H9 (cell line): ENCODE measurements around the gene LYZL6. TPM values are rescaled to one million over a fixed set of nuclear protein-coding genes. Genes with fewer than 3 reads are reported as not detected.

Experiments
- DNase-seq: peaks from one replicate; pipeline ENCODE4 v3.0.0-alpha.2; 2017
- H2AFZ ChIP-seq: one replicate; pipeline ENCODE4 v1.6.1; 2013; ENCODE audit warnings: mild to moderate bottlenecking, low read length, control low read depth, moderate library complexity
- H2AK5ac ChIP-seq: 2 replicates; pipeline ENCODE4 v1.6.1; 2013; ENCODE audit warnings: low read length, control low read depth, mixed read lengths; ENCODE audit not compliant: insufficient read length
- H2BK120ac ChIP-seq: one replicate; pipeline ENCODE4 v1.6.1; 2013; ENCODE audit warnings: low read depth, mild to moderate bottlenecking, low read length, control low read depth, inconsistent platforms; ENCODE audit not compliant: poor library complexity, severe bottlenecking
- H2BK12ac ChIP-seq: 2 replicates; pipeline ENCODE4 v1.6.1; 2013; ENCODE audit warnings: low read length, control low read depth, mixed read lengths, low read depth; ENCODE audit not compliant: insufficient read length
- H2BK15ac ChIP-seq: 2 replicates; pipeline ENCODE4 v1.6.1; 2013; ENCODE audit warnings: low read depth, low read length, control low read depth
- H2BK20ac ChIP-seq: one replicate; pipeline ENCODE4 v1.6.1; 2013; ENCODE audit warnings: low read depth, mild to moderate bottlenecking, low read length, control low read depth, inconsistent platforms; ENCODE audit not compliant: poor library complexity, severe bottlenecking
- H2BK5ac ChIP-seq: 2 replicates; pipeline ENCODE4 v1.6.1; 2013; ENCODE audit warnings: low read length, control low read depth, mixed read lengths; ENCODE audit not compliant: insufficient read length
- H3K14ac ChIP-seq: 2 replicates; pipeline ENCODE4 v1.6.1; 2013; ENCODE audit warnings: low read length, control low read depth; ENCODE audit not compliant: insufficient read depth
- H3K18ac ChIP-seq: 2 replicates; pipeline ENCODE4 v1.6.1; 2013; ENCODE audit warnings: low read depth, mild to moderate bottlenecking, mixed read lengths, low read length, control low read depth; ENCODE audit not compliant: insufficient read length
- H3K23ac ChIP-seq: 2 replicates; pipeline ENCODE4 v1.6.1; 2013; ENCODE audit warnings: low read length, control low read depth, mixed read lengths, low read depth; ENCODE audit not compliant: insufficient read length
- H3K23me2 ChIP-seq: 2 replicates; pipeline ENCODE4 v1.6.1; 2013; ENCODE audit warnings: low read depth, mild to moderate bottlenecking, mixed read lengths, low read length, control low read depth; ENCODE audit not compliant: insufficient read length, poor library complexity, severe bottlenecking
- H3K27ac ChIP-seq: 2 replicates; pipeline ENCODE4 v1.5.1; 2013; ENCODE audit warnings: low read length, control low read depth, mixed read lengths, low read depth; ENCODE audit not compliant: insufficient read length
- H3K27me3 ChIP-seq: 2 replicates; pipeline ENCODE4 v1.6.1; 2013; ENCODE audit warnings: low read length, control low read depth, inconsistent platforms; ENCODE audit not compliant: insufficient read depth
- H3K4ac ChIP-seq: 2 replicates; pipeline ENCODE4 v1.6.1; 2013; ENCODE audit warnings: low read depth, mild to moderate bottlenecking, control low read depth, inconsistent platforms, low read length, moderate library complexity
- H3K4me1 ChIP-seq: 2 replicates; pipeline ENCODE4 v1.6.1; 2013; ENCODE audit warnings: low read length, control low read depth, inconsistent platforms; ENCODE audit not compliant: insufficient read depth
- H3K4me2 ChIP-seq: 2 replicates; pipeline ENCODE4 v1.6.1; 2013; ENCODE audit warnings: low read length, control low read depth, mixed read lengths; ENCODE audit not compliant: insufficient read length, insufficient read depth
- H3K56ac ChIP-seq: 2 replicates; pipeline ENCODE4 v1.6.1; 2013; ENCODE audit warnings: low read depth, mild to moderate bottlenecking, mixed read lengths, low read length, control low read depth; ENCODE audit not compliant: insufficient read length
- H3K79me1 ChIP-seq: 2 replicates; pipeline ENCODE4 v1.6.1; 2013; ENCODE audit warnings: low read depth, mild to moderate bottlenecking, moderate library complexity, low read length, control low read depth, inconsistent platforms; ENCODE audit not compliant: insufficient read depth, poor library complexity, severe bottlenecking
- H3K79me2 ChIP-seq: 2 replicates; pipeline ENCODE4 v1.6.1; 2013; ENCODE audit warnings: low read length, control low read depth, inconsistent platforms; ENCODE audit not compliant: insufficient read depth
- H3K9ac ChIP-seq: 2 replicates; pipeline ENCODE4 v1.6.1; 2013; ENCODE audit warnings: low read length, control low read depth, mixed read lengths; ENCODE audit not compliant: insufficient read length; ENCODE audit errors: extremely low read depth
- H3K9me3 ChIP-seq: one replicate; pipeline ENCODE4 v1.6.1; 2013; ENCODE audit warnings: low read depth, low read length, inconsistent platforms; ENCODE audit not compliant: control insufficient read depth
- H3T11ph ChIP-seq: one replicate; pipeline ENCODE4 v1.6.1; 2013; ENCODE audit warnings: mild to moderate bottlenecking, low read length, control low read depth, inconsistent platforms
- H4K20me1 ChIP-seq: one replicate; pipeline ENCODE4 v1.6.1; 2013; ENCODE audit not compliant: control insufficient read depth, insufficient read length, insufficient read depth
- H4K5ac ChIP-seq: 2 replicates; pipeline ENCODE4 v1.6.1; 2013; ENCODE audit warnings: low read depth, mild to moderate bottlenecking, mixed read lengths, low read length, control low read depth; ENCODE audit not compliant: insufficient read length
- H4K8ac ChIP-seq: replicated peaks from 2 replicates; pipeline ENCODE4 v1.6.1; 2013; ENCODE audit warnings: low read length, control low read depth, mixed read lengths, low read depth; ENCODE audit not compliant: insufficient read length
- H4K91ac ChIP-seq: 2 replicates; pipeline ENCODE4 v1.6.1; 2013; ENCODE audit warnings: low read depth, mild to moderate bottlenecking, moderate library complexity, mixed read lengths, low read length, control low read depth; ENCODE audit not compliant: insufficient read length
- H3K27ac Mint-ChIP-seq, 3 experiments: 2 replicates in 2 of 3; 3 replicates in 1 of 3; pipeline ENCODE4 v1.8.0; 2020 to 2021; ENCODE audit warnings: mixed read lengths in 3 of 3, mild to moderate bottlenecking in 1 of 3, moderate library complexity in 1 of 3
- H3K27me3 Mint-ChIP-seq: 2 replicates; pipeline ENCODE4 v1.8.0; 2021; ENCODE audit warnings: low read depth, mild to moderate bottlenecking, moderate library complexity, mixed read lengths
- H3K36me3 Mint-ChIP-seq, 3 experiments: 2 replicates in 2 of 3; 3 replicates in 1 of 3; pipeline ENCODE4 v1.8.0; 2020 to 2021; ENCODE audit warnings: low read depth in 3 of 3, mixed read lengths in 3 of 3; ENCODE audit not compliant: insufficient read depth in 1 of 3
- H3K4me1 Mint-ChIP-seq, 2 experiments: 2 replicates each; pipeline ENCODE4 v1.8.0; 2020; ENCODE audit warnings: mixed read lengths in 2 of 2
- H3K4me3 Mint-ChIP-seq, 2 experiments: 2 replicates in 1 of 2; 3 replicates in 1 of 2; pipeline ENCODE4 v1.8.0; 2020 to 2021; ENCODE audit warnings: mild to moderate bottlenecking in 2 of 2, mixed read lengths in 2 of 2, moderate library complexity in 1 of 2
- H3K9me3 Mint-ChIP-seq, 2 experiments: 2 replicates in 1 of 2; 3 replicates in 1 of 2; pipeline ENCODE4 v1.8.0; 2020; ENCODE audit warnings: mild to moderate bottlenecking in 2 of 2, mixed read lengths in 2 of 2, moderate library complexity in 1 of 2
- CTCF ChIP-seq: fragments of 200-600 bp; sonication (generic); conservative IDR thresholded peaks from 3 replicates; pipeline ENCODE4 v1.8.0; 2021; ENCODE audit warnings: antibody characterized with exemption, mild to moderate bottlenecking
- WGBS: extraction: QIAGEN DNeasy Blood & Tissue Kit; methylation state at CpG from one replicate; pipeline ENCODE4 v1.1.7; 2013; ENCODE audit warnings: missing lambda C conversion rate, low lambda C conversion rate, mixed read lengths; ENCODE audit not compliant: insufficient read length; ENCODE audit errors: extremely low coverage; 5-methylcytosine and 5-hydroxymethylcytosine counted together
- total RNA-seq: library from RNA; stranded (reverse); gene quantifications from 2 replicates; pipeline ENCODE4 v1.2.1, GENCODE V29; 2021

Gene LYZL6
- total RNA-seq, 1 experiment from 2014 or later = not detected

- Histone ChIP-seq H4K20me1 (no peaks in the 10 kb centered on the region), H4K5ac (no peak overlapping the region), H3K79me1 (no peaks in the 10 kb centered on the region), H3T11ph (no peak overlapping the region), H3K4ac (no peak overlapping the region), H3K9me3 (no peaks in the 10 kb centered on the region), H3K9ac (no peak overlapping the region), H3K27me3 (no peaks in the 10 kb centered on the region), H2BK120ac (no peak overlapping the region), H2BK12ac (no peak overlapping the region), H3K23me2 (no peaks in the 10 kb centered on the region), H3K14ac (no peak overlapping the region), H2BK15ac (no peak overlapping the region), H3K27ac (no peak overlapping the region), H3K23ac (no peak overlapping the region), H4K8ac (no peak overlapping the region), H2BK20ac (no peak overlapping the region), H3K79me2 (0 out of 2 replicates have a peak, but pooled peaks cover under 1% of the 10 kb centered on the region), H4K91ac (no peak overlapping the region), H3K56ac (no peak overlapping the region), H3K4me2 (no peak overlapping the region), H3K4me1 (no peaks in the 10 kb centered on the region), H3K18ac (no peak overlapping the region), H2AFZ (no peak overlapping the region), H2BK5ac (no peak overlapping the region), H2AK5ac (no peak overlapping the region)
- H3K27me3 Mint-ChIP-seq = peaks cover 14% of the 10 kb centered on the region
- WGBS = no CpG with 5 or more reads among the region's 3 CpGs
- no peak overlapping the region for H3K4me3 Mint-ChIP-seq
- no peaks in the 10 kb centered on the region for H3K4me1 Mint-ChIP-seq
- no peak overlapping the region for H3K27ac Mint-ChIP-seq
- peaks cover 3 to 30% (median 18%) of the 10 kb centered on the region in 3 experiments for H3K36me3 Mint-ChIP-seq
- DNase-seq = no peak
- peaks cover 17 to 50% of the 10 kb centered on the region in 2 experiments for H3K9me3 Mint-ChIP-seq
- no peak for TF ChIP-seq CTCF
Observed at GRCh38 chr17:35915153-35915964, 28.2 kb downstream of the LYZL6 start.
